ENCODE measurements around the gene LHFPL3. TPM values are rescaled to one million over a fixed set of nuclear protein-coding genes. Genes with fewer than 3 reads are reported as not detected.

LHFPL3 gene
- total RNA-seq, 1 experiment from 2014 or later = not detected

DNA sequence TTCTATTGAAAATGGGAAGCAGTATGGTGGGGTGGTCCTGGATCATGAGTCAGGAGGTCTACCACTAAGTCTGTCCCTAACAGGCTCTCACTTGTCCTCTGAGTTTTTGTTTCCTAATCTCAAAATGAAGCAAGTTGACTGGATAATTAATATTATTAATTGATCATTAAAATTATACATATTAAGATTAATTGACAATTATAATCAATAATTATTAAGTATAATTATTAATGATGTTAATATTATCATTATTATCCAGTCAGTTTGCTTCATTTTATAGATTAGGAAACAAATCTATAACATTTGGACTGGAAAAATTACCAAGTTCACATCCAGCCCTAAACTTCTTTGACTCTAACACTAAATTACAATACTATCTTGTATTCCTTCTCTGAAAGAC is 511.4 kb downstream of the LHFPL3 start:
- no peak overlapping the region for H3K4ac ChIP-seq (ENCODE audit: low read depth, low read length)
- H3K9me3 ChIP-seq (ENCODE audit: control insufficient read depth, low read depth, low read length) = no peaks in the 10 kb centered on the region
- H2BK5ac ChIP-seq (ENCODE audit: insufficient read length, low read length) = no peak overlapping the region
- Mint-ChIP-seq H3K27me3 (ENCODE audit: low read depth) (no peaks in the 10 kb centered on the region; the same call in 1 of the 2 replicates), H3K9me3 (no peaks in the 10 kb centered on the region), H3K27ac (no peak overlapping the region), H3K4me1 (peaks cover 2 to 11% of the 10 kb centered on the region in 2 experiments; a peak in 2 of 4 replicates), H3K36me3 (ENCODE audit: insufficient read depth in 1 of 3, low read depth in 3 of 3) (no peaks in the 10 kb centered on the region), H3K4me3 (no peak overlapping the region)
- no peak overlapping the region for H4K91ac ChIP-seq (ENCODE audit: insufficient read length, low read depth, low read length)
- no peak overlapping the region for H3K23ac ChIP-seq (ENCODE audit: insufficient read length, low read depth, low read length)
- H2BK120ac ChIP-seq (ENCODE audit: low read depth, low read length, poor library complexity, severe bottlenecking) = no peak overlapping the region
- no peak overlapping the region for H2AK5ac ChIP-seq (ENCODE audit: insufficient read length, low read length)
- no peak overlapping the region for H3K4me2 ChIP-seq (ENCODE audit: insufficient read depth, insufficient read length, low read length)
- DNase-seq = no peak
- TF ChIP-seq CTCF (conservative IDR thresholded peaks at IDR 0.05) = no peak
- H3K56ac ChIP-seq (ENCODE audit: insufficient read length, low read depth, low read length) = no peak overlapping the region
- H4K20me1 ChIP-seq (ENCODE audit: control insufficient read depth, insufficient read depth, insufficient read length) = no peaks in the 10 kb centered on the region
- no peaks in the 10 kb centered on the region for H3K27me3 ChIP-seq (ENCODE audit: insufficient read depth, low read length)
- H3K18ac ChIP-seq (ENCODE audit: insufficient read length, low read depth, low read length) = no peak overlapping the region
- no peaks in the 10 kb centered on the region for H3K23me2 ChIP-seq (ENCODE audit: insufficient read length, low read depth, low read length, poor library complexity, severe bottlenecking)
- no peak overlapping the region for H4K5ac ChIP-seq (ENCODE audit: insufficient read length, low read depth, low read length)
- H3K4me1 ChIP-seq (ENCODE audit: insufficient read depth, low read length) = no peaks in the 10 kb centered on the region
- no peaks in the 10 kb centered on the region for H3K79me1 ChIP-seq (ENCODE audit: insufficient read depth, low read depth, low read length, poor library complexity, severe bottlenecking)
- H2BK20ac ChIP-seq (ENCODE audit: low read depth, low read length, poor library complexity, severe bottlenecking) = no peak overlapping the region
- no peak overlapping the region for H2BK15ac ChIP-seq (ENCODE audit: low read depth, low read length)
- H3K14ac ChIP-seq (ENCODE audit: insufficient read depth, low read length) = no peak overlapping the region
- H3K9ac ChIP-seq (ENCODE audit: extremely low read depth, insufficient read length, low read length) = no peak overlapping the region
- H3T11ph ChIP-seq (ENCODE audit: low read length) = no peak overlapping the region
- no peaks in the 10 kb centered on the region for H3K79me2 ChIP-seq (ENCODE audit: insufficient read depth, low read length)
- no peak overlapping the region for H3K27ac ChIP-seq (ENCODE audit: insufficient read length, low read depth, low read length)
- H4K8ac ChIP-seq (replicated peaks; ENCODE audit: insufficient read length, low read depth, low read length) = no peak overlapping the region
- H2BK12ac ChIP-seq (ENCODE audit: insufficient read length, low read depth, low read length) = no peak overlapping the region
- H2AFZ ChIP-seq (ENCODE audit: low read length) = no peak overlapping the region
